Left lung (tissue), 10 donors: Measurements from ENCODE around the gene SP8. TPM values are rescaled to one million over a fixed set of nuclear protein-coding genes. Genes with fewer than 3 reads are reported as not detected.
A peak's percentile ranks its signal among the peaks of the same experiment; 100 is the strongest.

Source experiments
- ATAC-seq: fragments of 200-7000 bp; cut with Tn5 transposase; one replicate; pipeline ENCODE4 v1.9.1; 2020; ENCODE audit warnings: moderate library complexity
- DNase-seq, 4 donors: peaks; one replicate each; pipeline ENCODE4 v3.0.0-alpha.2; 2013 to 2020
- H3K27ac ChIP-seq, 2 donors: fragments of 200-600 bp; sonication (generic) in 1 of 2; one replicate each; pipeline versions ENCODE4 v1.5.0 to v1.8.0; 2020 to 2021
- H3K27me3 ChIP-seq, 2 donors: fragments of 200-600 bp; sonication (generic) in 1 of 2; one replicate each; pipeline versions ENCODE4 v1.5.0 to v1.8.0; 2020 to 2021
- H3K36me3 ChIP-seq, 2 donors: fragments of 200-600 bp; sonication (generic) in 1 of 2; one replicate each; pipeline versions ENCODE4 v1.5.0 to v1.8.0; 2020 to 2021
- H3K4me1 ChIP-seq, 2 donors: fragments of 200-600 bp; one replicate each; pipeline ENCODE4 v1.8.0; 2021
- H3K4me3 ChIP-seq, 2 donors: fragments of 200-600 bp; sonication (generic) in 1 of 2; one replicate each; pipeline versions ENCODE4 v1.5.0 to v1.8.0; 2020 to 2021; ENCODE audit warnings: mild to moderate bottlenecking in 1 of 2
- H3K9me3 ChIP-seq, 2 donors: fragments of 200-600 bp; sonication (generic) in 1 of 2; one replicate each; pipeline versions ENCODE4 v1.5.0 to v1.8.0; 2020 to 2021
- CTCF ChIP-seq, 2 donors: fragments of 200-600 bp; sonication (generic) in 1 of 2; IDR thresholded peaks; one replicate each; pipeline versions ENCODE4 v1.5.0 to v1.8.0; 2021; ENCODE audit warnings: antibody characterized with exemption in 2 of 2
- intact Hi-C, 2 donors: fragments of 100-400 bp; cut with DNase I; formaldehyde crosslinking; loops; one replicate each; pipeline versions ENCODE4 v1.11.2 to v1.14.2; 2022
- polyA plus RNA-seq, 6 donors: library from polyadenylated mRNA; unstranded; fragments of 120-200 nt; gene quantifications; one replicate each; pipeline ENCODE4 v1.2.1, GENCODE V29; 2013; ENCODE audit not compliant: insufficient read length in 6 of 6
- total RNA-seq, 2 donors: library from RNA; stranded (reverse); fragmentation: NEBNext Ultra II Directional; extraction: Animal tissue kit (Norgen Biotek cat#: 25700); gene quantifications; one replicate each; pipeline ENCODE4 v1.2.1, GENCODE V29; 2021
- donor health status: DM: no; HTN: yes; CAD: no.
- donor health status: DM: no; HTN: no; CAD: no.

Gene SP8
- total and polyA plus RNA-seq, 8 donors: not detected

- H3K9me3 ChIP-seq: no peaks in the 10 kb centered on the region
- ATAC-seq (no peak), DNase-seq (no peak)
- peaks cover 3 to 31% of the 10 kb centered on the region in 2 donors for H3K4me1 ChIP-seq
- H3K27ac ChIP-seq: no peak overlapping the region
- peaks cover 99 to 100% of the 10 kb centered on the region in 2 donors for H3K27me3 ChIP-seq
- H3K4me3 ChIP-seq: no peak overlapping the region
- intact Hi-C loops: no loop called here
- no peak for TF ChIP-seq CTCF (IDR thresholded peaks at IDR 0.05)
- no peaks in the 10 kb centered on the region for H3K36me3 ChIP-seq
These were observed 1.8 kb upstream of the SP8 start for GRCh38 chr7:20788420-20788990.

- no peak for DNase-seq
- H3K27ac ChIP-seq: no peak overlapping the region
- H3K9me3 ChIP-seq: no peaks in the 10 kb centered on the region
- no peak for ATAC-seq
- H3K4me3 ChIP-seq: no peak overlapping the region
- H3K36me3 ChIP-seq: no peaks in the 10 kb centered on the region
- peaks cover 99 to 100% of the 10 kb centered on the region in 2 donors for H3K27me3 ChIP-seq
- no peak for TF ChIP-seq CTCF (IDR thresholded peaks at IDR 0.05)
- peaks cover 3 to 31% of the 10 kb centered on the region in 2 donors for H3K4me1 ChIP-seq
- intact Hi-C loops: no loop called here
These were observed 1.2 kb upstream of the SP8 start for GRCh38 chr7:20787660-20788419.

GRCh38 chr7:20786421-20786778 is 286 bp downstream of the SP8 start:
- peaks cover 3 to 31% of the 10 kb centered on the region in 2 donors for H3K4me1 ChIP-seq
- TF ChIP-seq CTCF (IDR thresholded peaks at IDR 0.05): no peak
- ATAC-seq (no peak), DNase-seq (peak in 1 of 4 donors; percentile 54)
- H3K9me3 ChIP-seq: no peaks in the 10 kb centered on the region
- peaks cover 99 to 100% of the 10 kb centered on the region in 2 donors for H3K27me3 ChIP-seq
- intact Hi-C loops: no loop called here
- H3K27ac ChIP-seq: no peak overlapping the region
- peak overlapping the region in 1 of 2 donors; percentile 17 for H3K4me3 ChIP-seq
- H3K36me3 ChIP-seq: no peaks in the 10 kb centered on the region

GRCh38 chr7:20786049-20786412 is 655 bp downstream of the SP8 start:
- intact Hi-C loops: no loop called here
- no peak for ATAC-seq
- peak overlapping the region in 1 of 2 donors; percentile 17 for H3K4me3 ChIP-seq
- peaks cover 3 to 31% of the 10 kb centered on the region in 2 donors for H3K4me1 ChIP-seq
- TF ChIP-seq CTCF (IDR thresholded peaks at IDR 0.05): no peak
- peaks cover 99 to 100% of the 10 kb centered on the region in 2 donors for H3K27me3 ChIP-seq
- H3K27ac ChIP-seq: no peak overlapping the region
- H3K9me3 ChIP-seq: no peaks in the 10 kb centered on the region
- DNase-seq: no peak
- no peaks in the 10 kb centered on the region for H3K36me3 ChIP-seq

GRCh38 chr7:20785157-20786048 is 1.3 kb downstream of the SP8 start:
- H3K4me3 ChIP-seq: peak overlapping the region in 1 of 2 donors; percentile 4
- H3K27me3 ChIP-seq: peaks cover 99 to 100% of the 10 kb centered on the region in 2 donors
- peaks cover 3 to 31% of the 10 kb centered on the region in 2 donors for H3K4me1 ChIP-seq
- peak in 1 of 4 donors; percentile 73 for DNase-seq
- intact Hi-C loops: no loop called here
- no peak for TF ChIP-seq CTCF (IDR thresholded peaks at IDR 0.05)
- H3K27ac ChIP-seq: no peak overlapping the region
- ATAC-seq: peak; percentile 31
- no peaks in the 10 kb centered on the region for H3K36me3 ChIP-seq
- H3K9me3 ChIP-seq: no peaks in the 10 kb centered on the region
